ENCODE measurements around the gene KPNA3.

- TF ChIP-seq POLR2A (IDR thresholded peaks at IDR 0.05) = no peak
- TF ChIP-seq CTCF (IDR thresholded peaks at IDR 0.05) = no peak
- no peak for TF ChIP-seq EP300 (IDR thresholded peaks at IDR 0.05)
Measured at GRCh38 chr13:49791315-49791710, 1.2 kb downstream of the KPNA3 start.
